Rectal smooth muscle tissue (tissue), 1 donor: ENCODE measurements around the gene CARMIL3.
"Not testable (repeated sequence)": the region's sequence is repeated elsewhere in the genome, so short reads cannot be mapped to it uniquely, and the experiment has no call there.

Experiments
- H3K27ac ChIP-seq: one replicate; pipeline ENCODE4 v1.7.0; 2013; ENCODE audit warnings: low read depth, low read length, inconsistent platforms
- H3K27me3 ChIP-seq: one replicate; pipeline ENCODE4 v1.7.0; 2013; ENCODE audit warnings: low read length; ENCODE audit not compliant: control insufficient read depth, insufficient read depth
- H3K36me3 ChIP-seq: one replicate; pipeline ENCODE4 v1.7.0; 2013; ENCODE audit warnings: low read length; ENCODE audit not compliant: control insufficient read depth, insufficient read depth
- H3K4me1 ChIP-seq: one replicate; pipeline ENCODE4 v1.7.0; 2013; ENCODE audit warnings: low read length; ENCODE audit not compliant: control insufficient read depth, insufficient read depth
- H3K4me3 ChIP-seq: one replicate; pipeline ENCODE4 v1.7.0; 2013; ENCODE audit warnings: low read length
- H3K9ac ChIP-seq: one replicate; pipeline ENCODE4 v1.7.0; 2013; ENCODE audit warnings: low read length

Gene CARMIL3

DNA sequence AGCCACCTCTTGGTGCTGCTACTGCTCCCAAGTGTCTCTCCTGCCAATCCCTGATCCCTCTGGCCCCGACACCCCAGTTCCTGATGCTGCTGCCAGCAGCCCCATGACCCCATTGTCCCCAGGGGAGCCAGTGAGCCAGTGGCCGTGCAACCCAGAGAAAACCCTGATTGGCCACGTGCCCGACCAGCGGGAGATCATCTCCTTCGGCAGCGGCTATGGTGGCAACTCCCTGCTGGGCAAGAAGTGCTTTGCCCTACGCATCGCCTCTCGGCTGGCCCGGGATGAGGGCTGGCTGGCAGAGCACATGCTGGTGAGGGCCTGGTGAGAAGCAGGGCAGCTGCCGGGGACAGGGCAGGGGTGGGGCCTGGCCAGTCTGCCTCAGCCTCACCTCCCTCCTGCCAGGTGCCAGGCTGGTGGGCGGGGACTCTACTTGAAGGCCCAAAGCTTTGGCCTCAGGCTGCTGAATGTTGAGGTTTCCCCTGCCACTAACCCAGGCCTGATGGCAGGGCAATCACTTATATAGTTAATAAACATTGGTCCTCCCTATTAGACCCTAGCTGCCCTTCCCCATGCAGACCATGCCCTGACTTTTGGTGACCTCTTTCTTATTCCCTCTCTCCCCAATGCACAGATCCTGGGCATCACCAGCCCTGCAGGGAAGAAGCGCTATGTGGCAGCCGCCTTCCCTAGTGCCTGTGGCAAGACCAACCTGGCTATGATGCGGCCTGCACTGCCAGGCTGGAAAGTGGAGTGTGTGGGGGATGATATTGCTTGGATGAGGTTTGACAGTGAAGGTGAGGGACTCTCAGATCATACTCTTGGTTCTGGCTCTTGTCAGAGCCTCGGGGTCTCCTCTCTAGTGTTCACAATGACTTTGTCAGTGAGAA, 47.4 kb downstream of the CARMIL3 start:
- H3K4me1 ChIP-seq = no peaks in the 10 kb centered on the region

DNA sequence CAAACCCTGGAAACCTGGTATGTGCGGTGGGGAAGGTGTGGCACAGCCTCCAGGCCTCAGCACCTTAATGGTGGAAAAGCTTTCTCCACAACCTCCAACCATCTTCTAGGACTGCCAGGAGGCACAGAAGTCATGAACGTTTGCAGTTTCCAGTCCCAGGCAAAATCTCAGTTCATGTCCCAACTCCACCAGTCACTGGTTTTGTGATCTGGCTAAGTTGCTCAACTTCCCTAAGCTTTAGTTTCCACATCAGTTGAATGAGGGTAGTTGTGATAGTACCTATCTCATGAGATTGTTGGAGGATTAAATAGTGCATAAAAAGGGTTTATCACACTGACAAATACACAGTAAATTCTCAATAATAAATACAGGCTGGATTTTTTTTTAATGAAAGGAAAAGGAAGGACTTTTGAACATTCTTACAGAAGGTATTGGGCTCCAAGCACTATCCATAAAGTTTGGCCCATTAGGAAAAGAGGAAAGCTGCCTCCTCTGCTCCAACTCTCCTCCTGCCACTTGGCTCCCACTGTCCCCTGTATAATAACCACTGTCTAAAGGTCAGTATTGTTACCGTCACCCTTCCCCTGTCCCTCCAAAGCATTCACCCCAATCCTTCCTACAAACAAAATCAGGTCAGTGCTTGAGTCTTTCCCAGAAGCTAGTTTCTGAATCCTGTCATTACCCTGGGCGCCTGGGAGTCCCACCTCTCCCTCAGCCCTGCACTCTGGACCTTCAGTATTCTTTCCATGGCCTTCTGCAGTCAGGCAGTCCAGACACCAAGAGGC, 48.6 kb downstream of the CARMIL3 start:
- peaks cover 13% of the 10 kb centered on the region for H3K36me3 ChIP-seq
- H3K4me3 ChIP-seq = no peak overlapping the region
- H3K27me3 ChIP-seq = no peaks in the 10 kb centered on the region
- H3K9ac ChIP-seq = no peak overlapping the region
- no peak overlapping the region for H3K27ac ChIP-seq
- H3K4me1 ChIP-seq = no peaks in the 10 kb centered on the region

More for the DNA sequence above, 47.4 kb downstream of the CARMIL3 start:
- no peaks in the 10 kb centered on the region for H3K27me3 ChIP-seq
- H3K36me3 ChIP-seq = peaks cover 13% of the 10 kb centered on the region
- no peak overlapping the region for H3K27ac ChIP-seq
- no peak overlapping the region for H3K9ac ChIP-seq
- H3K4me3 ChIP-seq = no peak overlapping the region

DNA sequence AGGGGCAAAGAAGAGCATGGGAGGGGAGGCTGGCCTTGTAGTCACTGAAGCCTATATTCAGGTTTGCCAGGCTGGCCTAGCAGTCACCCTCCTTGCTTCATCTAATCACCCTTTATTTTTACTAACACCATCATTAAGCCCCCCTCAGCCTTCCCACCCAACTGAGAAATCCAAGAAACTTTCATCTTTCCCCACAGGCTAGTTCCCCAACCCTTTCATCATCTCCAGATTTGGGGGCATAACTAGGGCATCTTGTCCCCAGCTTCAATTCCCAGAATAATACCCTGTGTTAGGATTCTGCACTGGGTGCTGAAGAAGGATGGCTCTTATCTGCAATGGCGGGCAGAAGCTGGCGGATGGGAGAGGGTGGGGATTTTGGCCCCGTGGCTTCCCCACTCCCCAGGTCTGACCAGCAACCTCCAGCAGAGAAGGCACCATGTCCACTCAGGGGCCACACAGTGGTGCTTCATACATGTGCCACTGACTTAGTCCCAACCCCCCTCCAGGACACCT, 49.2 kb downstream of the CARMIL3 start:
- Histone ChIP-seq H3K4me1 (no peaks in the 10 kb centered on the region), H3K4me3 (no peak overlapping the region), H3K36me3 (peaks cover 13% of the 10 kb centered on the region), H3K27me3 (no peaks in the 10 kb centered on the region), H3K27ac (no peak overlapping the region), H3K9ac (no peak overlapping the region)

DNA sequence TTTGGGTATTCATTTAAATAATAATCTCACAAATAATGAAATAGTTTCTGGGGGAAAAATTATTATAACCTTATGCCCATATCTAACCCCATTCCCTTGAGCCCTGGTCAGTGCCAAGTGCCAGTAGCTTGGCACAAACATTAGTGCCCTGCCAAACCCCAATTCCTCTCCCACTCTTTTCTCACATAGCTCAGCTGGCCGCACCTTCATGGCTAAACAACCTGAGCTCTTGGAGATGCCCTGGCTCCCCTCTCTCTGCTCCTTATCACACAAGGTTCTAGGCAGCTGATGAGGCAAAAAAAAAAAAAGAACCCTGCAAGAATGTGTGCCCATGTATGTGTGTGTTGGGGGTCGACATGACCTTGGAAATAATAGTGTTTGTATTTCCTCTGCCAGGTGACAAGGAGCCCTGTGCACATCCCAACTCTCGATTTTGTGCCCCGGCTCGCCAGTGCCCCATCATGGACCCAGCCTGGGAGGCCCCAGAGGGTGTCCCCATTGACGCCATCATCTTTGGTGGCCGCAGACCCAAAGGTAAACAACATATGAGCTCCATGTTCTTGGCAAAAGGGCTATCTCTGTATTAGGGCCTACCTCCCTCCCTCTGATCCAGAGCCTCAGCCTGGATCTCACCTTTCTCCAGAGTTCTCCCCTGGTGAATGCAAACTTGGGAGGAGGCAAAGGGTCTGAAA, 50.7 kb downstream of the CARMIL3 start:
- H3K36me3 ChIP-seq = peaks cover 13% of the 10 kb centered on the region
- no peaks in the 10 kb centered on the region for H3K4me1 ChIP-seq
- no peaks in the 10 kb centered on the region for H3K27me3 ChIP-seq
- no peak overlapping the region for H3K9ac ChIP-seq
- H3K4me3 ChIP-seq = no peak overlapping the region
- no peak overlapping the region for H3K27ac ChIP-seq

DNA sequence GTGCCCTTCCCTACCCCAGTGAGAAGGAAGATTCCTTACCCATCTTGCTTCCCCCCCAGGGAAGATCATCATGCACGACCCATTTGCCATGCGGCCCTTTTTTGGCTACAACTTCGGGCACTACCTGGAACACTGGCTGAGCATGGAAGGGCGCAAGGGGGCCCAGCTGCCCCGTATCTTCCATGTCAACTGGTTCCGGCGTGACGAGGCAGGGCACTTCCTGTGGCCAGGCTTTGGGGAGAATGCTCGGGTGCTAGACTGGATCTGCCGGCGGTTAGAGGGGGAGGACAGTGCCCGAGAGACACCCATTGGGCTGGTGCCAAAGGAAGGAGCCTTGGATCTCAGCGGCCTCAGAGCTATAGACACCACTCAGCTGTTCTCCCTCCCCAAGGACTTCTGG, 51.6 kb downstream of the CARMIL3 start:
- Histone ChIP-seq H3K4me1 (no peaks in the 10 kb centered on the region), H3K27me3 (no peaks in the 10 kb centered on the region), H3K36me3 (peaks cover 13% of the 10 kb centered on the region), H3K27ac (no peak overlapping the region), H3K4me3 (no peak overlapping the region), H3K9ac (no peak overlapping the region)

DNA sequence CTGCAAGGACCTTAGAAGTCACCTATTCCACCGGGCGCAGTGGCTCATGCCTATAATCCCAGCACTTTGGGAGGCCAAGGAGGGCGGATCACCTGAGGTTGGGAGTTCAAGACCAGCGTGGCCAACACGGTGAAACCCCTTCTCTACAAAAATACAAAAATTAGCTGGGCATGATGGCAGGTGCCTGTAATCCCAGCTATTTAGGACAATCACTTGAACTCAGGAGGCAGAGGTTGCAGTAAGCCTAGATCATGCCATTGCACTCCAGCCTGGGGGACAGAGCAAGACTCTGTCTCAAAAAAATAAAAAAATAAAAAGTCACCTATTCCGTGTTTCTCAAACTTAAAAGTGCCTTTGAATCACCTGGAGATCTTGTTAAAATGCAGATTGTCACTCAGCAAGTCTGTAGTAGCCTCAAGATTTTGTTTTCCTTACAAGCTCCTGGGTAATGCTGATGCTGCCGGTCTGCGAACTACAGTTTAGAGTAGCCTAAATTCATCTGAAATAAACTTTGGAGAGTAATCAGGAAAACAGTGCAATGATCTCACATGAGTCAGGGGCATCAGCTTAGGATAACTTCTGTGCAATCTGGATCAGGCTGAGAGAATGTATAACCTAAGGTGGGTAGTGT, 53.9 kb downstream of the CARMIL3 start:
- H3K4me3 ChIP-seq, H3K4me1 ChIP-seq, H3K27ac ChIP-seq, H3K9ac ChIP-seq, H3K27me3 ChIP-seq, H3K36me3 ChIP-seq: not testable (repeated sequence)

DNA sequence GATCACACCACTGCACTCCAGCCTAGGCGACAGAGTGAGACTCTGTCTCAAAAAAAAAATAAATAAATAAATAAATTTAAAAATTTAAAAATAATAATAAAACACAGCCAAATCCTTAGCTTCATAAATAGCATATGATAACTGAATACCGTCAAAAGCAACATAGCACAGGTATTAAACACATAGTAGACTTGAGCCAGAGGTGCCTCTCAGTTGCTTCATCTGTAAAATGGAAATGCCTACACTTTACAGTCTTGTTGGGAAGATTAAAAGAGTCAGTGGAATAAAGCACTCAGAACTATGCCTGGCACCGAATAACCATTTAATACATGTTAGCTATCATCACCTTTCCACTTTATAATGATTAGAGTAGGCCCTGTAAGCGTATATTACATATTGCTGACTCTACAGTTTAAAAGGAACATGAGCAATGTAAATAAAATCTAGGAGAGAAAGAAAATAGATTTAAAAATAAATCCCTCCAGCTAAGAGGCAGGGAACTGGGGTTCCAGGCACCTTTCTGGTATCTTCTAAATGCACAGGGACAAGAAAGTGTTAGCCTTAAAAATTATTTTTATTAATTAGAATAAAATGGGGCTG, 55.0 kb downstream of the CARMIL3 start:
- Histone ChIP-seq H3K9ac (no peak overlapping the region), H3K27ac (no peak overlapping the region), H3K27me3 (no peaks in the 10 kb centered on the region), H3K4me3 (no peak overlapping the region), H3K36me3 (no peaks in the 10 kb centered on the region), H3K4me1 (no peaks in the 10 kb centered on the region)

DNA sequence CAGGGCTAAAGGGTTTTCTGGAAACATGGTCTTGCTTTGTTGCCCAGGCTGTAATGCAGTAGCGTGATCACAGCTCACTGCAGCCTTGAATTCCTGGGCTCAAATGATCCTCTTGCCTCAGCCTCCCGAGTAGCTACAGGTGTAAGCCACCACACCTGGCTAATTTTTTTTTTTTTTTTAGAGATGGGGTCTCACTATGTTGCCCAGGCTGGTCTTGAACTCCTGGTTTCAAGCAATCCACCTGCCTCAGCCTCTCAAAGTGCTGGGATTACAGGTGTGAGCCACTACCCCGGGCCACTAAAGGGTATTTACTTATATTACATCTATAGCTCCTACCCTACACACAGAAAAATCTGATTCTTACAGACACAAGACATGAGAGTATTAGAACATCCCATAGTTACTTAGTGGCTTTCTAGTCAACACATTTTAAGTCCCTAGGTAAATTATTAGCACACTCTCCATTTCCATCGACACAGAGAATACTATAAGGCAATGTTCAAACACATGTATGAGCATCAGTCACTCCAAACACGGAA, 56.6 kb downstream of the CARMIL3 start:
- peaks cover 2% of the 10 kb centered on the region for H3K4me1 ChIP-seq

DNA sequence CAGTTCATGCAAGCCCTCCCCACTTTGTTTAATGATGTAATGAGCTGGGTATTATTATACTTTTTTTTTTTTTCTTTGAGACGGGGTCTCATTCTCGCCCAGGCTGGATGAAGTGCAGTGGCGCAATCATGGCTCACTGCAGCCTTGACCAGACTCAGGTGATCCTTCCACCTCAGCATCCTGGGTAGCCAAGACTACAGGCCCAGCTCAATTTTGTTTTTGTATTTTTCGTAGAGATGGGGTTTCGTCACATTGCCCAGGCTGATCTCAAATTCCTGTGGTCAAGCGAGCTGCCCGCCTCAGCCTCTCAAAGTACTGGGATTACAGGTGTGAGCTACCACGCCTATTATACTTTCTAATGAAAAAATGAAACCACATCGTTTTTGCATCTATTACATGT, 58.3 kb downstream of the CARMIL3 start:
- Histone ChIP-seq H3K27ac (no peak overlapping the region), H3K4me1 (peaks cover 5% of the 10 kb centered on the region), H3K9ac (no peak overlapping the region), H3K36me3 (no peaks in the 10 kb centered on the region), H3K4me3 (no peak overlapping the region), H3K27me3 (no peaks in the 10 kb centered on the region)

More for the DNA sequence above, 56.6 kb downstream of the CARMIL3 start:
- no peak overlapping the region for H3K4me3 ChIP-seq
- no peaks in the 10 kb centered on the region for H3K27me3 ChIP-seq
- H3K27ac ChIP-seq = no peak overlapping the region
- H3K36me3 ChIP-seq = no peaks in the 10 kb centered on the region
- no peak overlapping the region for H3K9ac ChIP-seq

DNA sequence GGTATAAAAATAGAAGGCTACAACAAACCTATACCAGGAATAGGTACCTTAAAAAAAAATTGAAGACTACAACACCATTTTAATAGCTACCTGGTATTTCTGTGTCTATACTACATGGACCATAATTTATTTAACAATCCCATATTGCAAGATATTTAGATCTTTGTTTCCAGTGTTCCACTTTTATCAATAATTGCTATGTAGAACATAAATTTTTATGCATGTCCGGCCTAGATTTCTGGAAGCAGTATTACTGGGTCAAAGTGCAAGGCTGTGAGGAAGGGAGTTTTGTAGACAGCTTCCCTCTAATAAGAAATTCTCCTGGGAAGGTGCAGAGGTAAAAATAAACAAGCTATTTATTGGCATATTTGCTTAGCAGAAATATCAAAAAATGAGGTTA, 58.7 kb downstream of the CARMIL3 start:
- H3K36me3 ChIP-seq = no peaks in the 10 kb centered on the region
- H3K4me1 ChIP-seq = peaks cover 9% of the 10 kb centered on the region
- H3K27ac ChIP-seq = no peak overlapping the region
- H3K27me3 ChIP-seq = no peaks in the 10 kb centered on the region
- no peak overlapping the region for H3K4me3 ChIP-seq
- H3K9ac ChIP-seq = no peak overlapping the region

DNA sequence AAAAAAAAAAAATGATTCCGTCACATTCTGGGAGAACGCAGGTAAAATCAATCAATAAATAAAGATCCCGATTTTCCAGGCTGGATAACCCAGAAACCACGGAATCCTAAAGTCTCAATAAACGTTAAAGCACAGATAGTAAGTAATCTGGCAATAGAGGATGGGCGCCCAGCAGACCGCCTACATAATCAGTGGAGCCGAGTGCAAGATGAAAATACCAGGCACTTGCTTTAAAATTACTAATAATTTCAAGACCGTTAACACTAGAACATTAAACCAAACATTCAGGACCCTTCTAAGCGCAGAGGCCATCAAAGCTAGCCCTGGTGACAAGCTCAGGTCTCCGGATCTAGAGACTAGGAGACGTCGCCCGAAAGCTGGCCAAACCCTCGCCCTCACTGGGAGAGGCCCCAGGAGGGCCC, 61.6 kb downstream of the CARMIL3 start:
- Histone ChIP-seq H3K4me3 (peak overlapping the region; percentile 90), H3K4me1 (peaks cover 14% of the 10 kb centered on the region), H3K27me3 (no peaks in the 10 kb centered on the region), H3K27ac (peak overlapping the region; percentile 96), H3K36me3 (peaks cover 6% of the 10 kb centered on the region), H3K9ac (peak overlapping the region; percentile 77)
